ENCODE measurements around the gene RACGAP1. TPM values are rescaled to one million over a fixed set of nuclear protein-coding genes. Genes with fewer than 3 reads are reported as not detected.

The RACGAP1 gene
- polyA plus RNA-seq, 4 donors, result 3.5 to 25.9 (median 14.4) TPM

GRCh38 chr12:49969027-49969426 is 56.3 kb downstream of the RACGAP1 start:
- WGBS, 3 donors, result 73 to 77% (median 75%) methylated on average over 5 of the region's 5 CpGs
- Histone ChIP-seq H3K27me3 (ENCODE audit: control insufficient read depth in 3 of 3, insufficient read depth in 3 of 3, low read length in 3 of 3) (peaks cover 0 to 46% (median 0%) of the 10 kb centered on the region in 3 donors), H3K27ac (ENCODE audit: low read depth in 1 of 3, low read length in 2 of 3) (no peak overlapping the region), H3K9me3 (ENCODE audit: control insufficient read depth in 2 of 2, insufficient read depth in 1 of 2, low read depth in 1 of 2, low read length in 1 of 2) (no peaks in the 10 kb centered on the region), H3K4me1 (ENCODE audit: control insufficient read depth in 3 of 3, insufficient read depth in 2 of 3, low read depth in 1 of 3, low read length in 2 of 3) (peaks cover 0 to 21% (median 0%) of the 10 kb centered on the region in 3 donors), H3K4me3 (ENCODE audit: low read depth in 1 of 3, low read length in 3 of 3) (no peak overlapping the region), H3K36me3 (ENCODE audit: control insufficient read depth in 3 of 3, insufficient read depth in 2 of 3, low read depth in 1 of 3, low read length in 3 of 3) (no peaks in the 10 kb centered on the region)
- DNase-seq (no peak), FAIRE-seq (no peak)

GRCh38 chr12:49968471-49968870 is 56.8 kb downstream of the RACGAP1 start:
- Histone ChIP-seq H3K4me1 (ENCODE audit: control insufficient read depth in 3 of 3, insufficient read depth in 2 of 3, low read depth in 1 of 3, low read length in 2 of 3) (peaks cover 0 to 16% (median 0%) of the 10 kb centered on the region in 3 donors), H3K27me3 (ENCODE audit: control insufficient read depth in 3 of 3, insufficient read depth in 3 of 3, low read length in 3 of 3) (peaks cover 0 to 52% (median 1%) of the 10 kb centered on the region in 3 donors), H3K27ac (ENCODE audit: low read depth in 1 of 3, low read length in 2 of 3) (no peak overlapping the region), H3K36me3 (ENCODE audit: control insufficient read depth in 3 of 3, insufficient read depth in 2 of 3, low read depth in 1 of 3, low read length in 3 of 3) (no peaks in the 10 kb centered on the region), H3K9me3 (ENCODE audit: control insufficient read depth in 2 of 2, insufficient read depth in 1 of 2, low read depth in 1 of 2, low read length in 1 of 2) (no peaks in the 10 kb centered on the region), H3K4me3 (ENCODE audit: low read depth in 1 of 3, low read length in 3 of 3) (no peak overlapping the region)
- 68 to 86% (median 84%) methylated on average over 6 of the region's 6 CpGs for WGBS, 3 donors
- DNase-seq (no peak), FAIRE-seq (no peak)

GRCh38 chr12:49967777-49968250 is 57.5 kb downstream of the RACGAP1 start:
- H3K27me3 ChIP-seq (ENCODE audit: control insufficient read depth in 3 of 3, insufficient read depth in 3 of 3, low read length in 3 of 3), result peaks cover 0 to 58% (median 2%) of the 10 kb centered on the region in 3 donors

GRCh38 chr12:49967042-49967776 is 58.1 kb downstream of the RACGAP1 start:
- peak overlapping the region in 2 of 3 donors; percentile 14 to 34 for H3K4me3 ChIP-seq (ENCODE audit: low read depth in 1 of 3, low read length in 3 of 3)
- no peaks in the 10 kb centered on the region for H3K36me3 ChIP-seq (ENCODE audit: control insufficient read depth in 3 of 3, insufficient read depth in 2 of 3, low read depth in 1 of 3, low read length in 3 of 3)
- peaks cover 0 to 10% (median 0%) of the 10 kb centered on the region in 3 donors for H3K4me1 ChIP-seq (ENCODE audit: control insufficient read depth in 3 of 3, insufficient read depth in 2 of 3, low read depth in 1 of 3, low read length in 2 of 3)
- H3K27me3 ChIP-seq (ENCODE audit: control insufficient read depth in 3 of 3, insufficient read depth in 3 of 3, low read length in 3 of 3), result peaks cover 1 to 63% (median 2%) of the 10 kb centered on the region in 3 donors
- no peaks in the 10 kb centered on the region for H3K9me3 ChIP-seq (ENCODE audit: control insufficient read depth in 2 of 2, insufficient read depth in 1 of 2, low read depth in 1 of 2, low read length in 1 of 2)
- no peak overlapping the region for H3K27ac ChIP-seq (ENCODE audit: low read depth in 1 of 3, low read length in 2 of 3)
- 2 to 3% (median 2%) methylated on average over 33 to 40 of the region's 40 CpGs for WGBS, 3 donors
- FAIRE-seq (no peak), DNase-seq (peak; percentile 80 to 95)

More at GRCh38 chr12:49967777-49968250, 57.5 kb downstream of the RACGAP1 start:
- Histone ChIP-seq H3K9me3 (ENCODE audit: control insufficient read depth in 2 of 2, insufficient read depth in 1 of 2, low read depth in 1 of 2, low read length in 1 of 2) (no peaks in the 10 kb centered on the region), H3K36me3 (ENCODE audit: control insufficient read depth in 3 of 3, insufficient read depth in 2 of 3, low read depth in 1 of 3, low read length in 3 of 3) (no peaks in the 10 kb centered on the region), H3K4me1 (ENCODE audit: control insufficient read depth in 3 of 3, insufficient read depth in 2 of 3, low read depth in 1 of 3, low read length in 2 of 3) (peaks cover 0 to 10% (median 0%) of the 10 kb centered on the region in 3 donors), H3K4me3 (ENCODE audit: low read depth in 1 of 3, low read length in 3 of 3) (peak overlapping the region in 2 of 3 donors; percentile 14 to 34), H3K27ac (ENCODE audit: low read depth in 1 of 3, low read length in 2 of 3) (no peak overlapping the region)
- WGBS, 3 donors, result 27 to 36% (median 34%) methylated on average over 12 to 15 of the region's 15 CpGs
- no peak for DNase-seq
- FAIRE-seq, result no peak

GRCh38 chr12:49966511-49967041 is 58.7 kb downstream of the RACGAP1 start:
- 22 to 31% (median 29%) methylated on average over 16 of the region's 16 CpGs for WGBS, 3 donors
- no peak for DNase-seq
- no peak for FAIRE-seq

GRCh38 chr12:49965836-49966235 is 59.5 kb downstream of the RACGAP1 start:
- Histone ChIP-seq H3K4me1 (ENCODE audit: control insufficient read depth in 3 of 3, insufficient read depth in 2 of 3, low read depth in 1 of 3, low read length in 2 of 3) (peaks cover 0 to 10% (median 0%) of the 10 kb centered on the region in 3 donors), H3K27me3 (ENCODE audit: control insufficient read depth in 3 of 3, insufficient read depth in 3 of 3, low read length in 3 of 3) (peaks cover 4 to 73% (median 7%) of the 10 kb centered on the region in 3 donors)
- WGBS, 3 donors, result 57 to 63% (median 58%) methylated on average over 6 of the region's 6 CpGs

More at GRCh38 chr12:49966511-49967041, 58.7 kb downstream of the RACGAP1 start:
- Histone ChIP-seq H3K27me3 (ENCODE audit: control insufficient read depth in 3 of 3, insufficient read depth in 3 of 3, low read length in 3 of 3) (peaks cover 2 to 67% (median 7%) of the 10 kb centered on the region in 3 donors), H3K36me3 (ENCODE audit: control insufficient read depth in 3 of 3, insufficient read depth in 2 of 3, low read depth in 1 of 3, low read length in 3 of 3) (no peaks in the 10 kb centered on the region), H3K27ac (ENCODE audit: low read depth in 1 of 3, low read length in 2 of 3) (no peak overlapping the region), H3K4me3 (ENCODE audit: low read depth in 1 of 3, low read length in 3 of 3) (no peak overlapping the region), H3K9me3 (ENCODE audit: control insufficient read depth in 2 of 2, insufficient read depth in 1 of 2, low read depth in 1 of 2, low read length in 1 of 2) (no peaks in the 10 kb centered on the region), H3K4me1 (ENCODE audit: control insufficient read depth in 3 of 3, insufficient read depth in 2 of 3, low read depth in 1 of 3, low read length in 2 of 3) (peaks cover 0 to 10% (median 0%) of the 10 kb centered on the region in 3 donors)

GRCh38 chr12:49964849-49965624 is 60.3 kb downstream of the RACGAP1 start:
- peaks cover 7 to 79% (median 12%) of the 10 kb centered on the region in 3 donors for H3K27me3 ChIP-seq (ENCODE audit: control insufficient read depth in 3 of 3, insufficient read depth in 3 of 3, low read length in 3 of 3)
- no peak for FAIRE-seq

More at GRCh38 chr12:49965836-49966235, 59.5 kb downstream of the RACGAP1 start:
- FAIRE-seq (no peak), DNase-seq (no peak)
- no peak overlapping the region for H3K4me3 ChIP-seq (ENCODE audit: low read depth in 1 of 3, low read length in 3 of 3)
- H3K36me3 ChIP-seq (ENCODE audit: control insufficient read depth in 3 of 3, insufficient read depth in 2 of 3, low read depth in 1 of 3, low read length in 3 of 3), result no peaks in the 10 kb centered on the region
- no peak overlapping the region for H3K27ac ChIP-seq (ENCODE audit: low read depth in 1 of 3, low read length in 2 of 3)
- H3K9me3 ChIP-seq (ENCODE audit: control insufficient read depth in 2 of 2, insufficient read depth in 1 of 2, low read depth in 1 of 2, low read length in 1 of 2), result no peaks in the 10 kb centered on the region

More at GRCh38 chr12:49964849-49965624, 60.3 kb downstream of the RACGAP1 start:
- H3K9me3 ChIP-seq (ENCODE audit: control insufficient read depth in 2 of 2, insufficient read depth in 1 of 2, low read depth in 1 of 2, low read length in 1 of 2), result no peaks in the 10 kb centered on the region
- no peaks in the 10 kb centered on the region for H3K36me3 ChIP-seq (ENCODE audit: control insufficient read depth in 3 of 3, insufficient read depth in 2 of 3, low read depth in 1 of 3, low read length in 3 of 3)
- WGBS, 3 donors, result 53 to 63% (median 55%) methylated on average over 13 of the region's 13 CpGs
- peaks cover 0 to 10% (median 0%) of the 10 kb centered on the region in 3 donors for H3K4me1 ChIP-seq (ENCODE audit: control insufficient read depth in 3 of 3, insufficient read depth in 2 of 3, low read depth in 1 of 3, low read length in 2 of 3)
- no peak overlapping the region for H3K4me3 ChIP-seq (ENCODE audit: low read depth in 1 of 3, low read length in 3 of 3)
- H3K27ac ChIP-seq (ENCODE audit: low read depth in 1 of 3, low read length in 2 of 3), result no peak overlapping the region
- DNase-seq, result no peak

All from small intestine (tissue), 7 donors.